Stimulated activated CD4-positive, alpha-beta T cell treated with anti-CD3 and anti-CD28 coated beads, Interleukin-2, amount 100 ng/mL, for 24 hours (primary cell): ENCODE measurements around the gene PPM1H.
"Not testable (repeated sequence)": the region's sequence is repeated elsewhere in the genome, so short reads cannot be mapped to it uniquely, and the experiment has no call there.

Experiments used
- DNase-seq, 2 donors: peaks; one replicate each; pipeline ENCODE4 v3.0.0-alpha.2; 2020

The PPM1H gene

GRCh38 chr12:62942316-62942715, 7.4 kb upstream of the PPM1H start:
- not testable (repeated sequence) for DNase-seq

DNA sequence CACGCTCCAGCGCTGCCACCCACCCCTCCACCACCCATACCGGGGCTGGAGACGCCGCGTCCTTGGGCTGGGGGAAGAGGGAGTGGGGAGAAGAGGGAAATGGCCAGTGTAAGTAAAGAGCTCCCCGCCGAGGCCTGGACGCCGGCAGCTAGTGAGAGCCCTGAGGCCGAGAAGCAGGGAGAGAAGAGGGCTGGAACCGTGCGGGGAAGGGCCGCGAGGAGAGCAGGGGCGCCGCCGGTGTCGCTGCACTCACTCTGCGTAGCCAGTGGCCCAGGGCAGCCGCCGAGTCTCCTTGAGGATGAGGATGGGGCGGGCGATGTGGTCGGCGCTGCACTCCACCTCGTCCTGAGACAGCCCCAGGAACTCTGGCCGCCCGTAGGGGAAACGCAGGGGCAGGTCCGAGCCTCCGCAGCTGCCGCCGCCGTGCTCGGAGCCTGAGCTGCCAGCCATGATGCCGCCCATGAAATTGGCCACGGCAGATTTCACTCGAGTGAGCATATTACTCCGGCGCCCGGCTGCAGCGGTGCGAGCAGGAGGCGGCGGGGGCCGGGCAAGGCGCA, 631 bp downstream of the PPM1H start:
- peak in 1 of 2 donors; percentile 36 for DNase-seq

DNA sequence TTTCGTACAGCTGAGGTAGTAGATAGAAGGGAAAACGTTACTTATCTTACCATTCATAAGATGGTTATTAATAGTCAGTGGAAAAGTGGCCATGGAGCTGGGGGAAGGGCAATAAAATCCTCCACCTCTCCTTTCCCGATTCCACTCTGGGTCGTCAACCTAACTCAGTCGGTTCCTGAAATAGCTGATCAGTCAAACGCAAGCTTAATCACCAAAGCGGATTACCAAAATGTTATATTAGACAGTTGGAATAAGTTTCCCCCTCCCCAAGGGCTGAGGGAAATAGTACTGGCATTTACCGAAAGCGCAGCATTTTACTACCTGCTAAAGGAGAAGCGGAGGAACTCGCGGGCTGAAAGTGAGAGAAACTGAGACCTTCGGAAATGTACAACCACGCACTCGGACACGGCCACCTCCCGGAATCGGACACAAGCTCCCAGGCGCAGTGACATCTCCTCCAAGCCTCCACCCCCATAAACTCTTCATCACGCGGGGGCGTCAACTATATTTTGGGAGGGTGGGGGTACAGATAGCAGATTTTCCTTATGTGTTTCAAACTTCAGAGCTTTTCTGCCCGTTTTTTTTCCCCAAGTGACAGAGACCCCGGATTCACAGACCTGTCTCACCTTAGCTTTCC, 1.2 kb downstream of the PPM1H start:
- DNase-seq = peak in 1 of 2 donors; percentile 1

DNA sequence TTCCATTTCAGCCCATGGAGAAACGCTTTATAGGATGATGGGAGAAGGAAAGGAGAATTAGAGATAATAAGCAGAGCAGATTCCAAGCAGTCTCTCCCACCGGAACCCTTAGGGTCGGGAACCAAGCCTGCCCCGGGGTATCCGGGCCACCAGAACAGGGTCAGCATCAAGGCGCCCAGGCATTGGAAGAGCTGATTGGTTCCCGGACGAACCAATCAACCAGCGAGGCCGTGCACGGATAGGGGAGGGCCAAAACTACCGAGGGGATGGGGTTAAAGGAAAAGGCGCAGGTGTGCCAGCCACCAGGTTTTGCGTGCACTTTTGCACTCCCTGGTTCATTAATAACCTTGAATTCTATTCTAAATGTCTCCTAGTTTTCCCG, 1.7 kb downstream of the PPM1H start:
- no peak for DNase-seq

DNA sequence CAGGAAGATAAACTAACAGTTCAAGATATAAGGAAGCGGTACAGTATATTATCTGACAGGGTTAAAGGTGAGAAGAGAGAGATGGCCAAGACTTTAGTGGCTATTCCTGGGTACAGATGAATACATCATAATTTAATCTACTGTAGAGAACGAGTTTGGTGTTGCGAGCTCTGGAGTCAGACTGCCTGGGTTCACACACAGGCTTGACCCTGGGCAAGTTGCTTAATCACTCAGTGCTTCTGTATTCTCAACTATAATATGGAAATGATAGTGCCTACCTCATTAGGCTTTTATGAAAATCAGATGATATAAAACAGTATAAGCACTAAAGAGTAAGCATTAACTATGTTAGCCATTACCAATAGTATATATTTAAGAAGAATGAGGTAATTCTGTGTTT, 3.5 kb downstream of the PPM1H start:
- no peak for DNase-seq

- no peak for DNase-seq
These were observed 4.2 kb downstream of the PPM1H start for GRCh38 chr12:62930546-62931425.

DNA sequence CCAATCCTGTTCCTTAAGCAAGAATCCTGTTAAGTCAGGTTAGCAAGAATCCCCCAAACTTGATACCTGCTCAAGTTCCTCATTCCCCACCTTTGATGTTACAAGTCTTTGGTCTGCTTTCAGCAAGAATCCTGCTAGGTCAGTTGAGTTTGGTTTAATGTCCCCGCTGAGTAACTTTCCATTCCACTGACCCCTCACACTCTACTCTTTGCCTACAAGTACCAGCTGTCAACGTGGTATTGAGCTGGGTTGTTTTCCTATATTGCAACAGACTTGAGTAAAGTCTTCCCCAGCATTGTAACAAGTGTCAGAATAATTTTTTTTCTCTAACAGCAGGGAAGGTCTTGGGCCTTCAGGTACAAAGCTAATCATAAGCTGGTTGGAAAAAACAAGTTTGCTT, 6.3 kb downstream of the PPM1H start:
- DNase-seq = no peak

DNA sequence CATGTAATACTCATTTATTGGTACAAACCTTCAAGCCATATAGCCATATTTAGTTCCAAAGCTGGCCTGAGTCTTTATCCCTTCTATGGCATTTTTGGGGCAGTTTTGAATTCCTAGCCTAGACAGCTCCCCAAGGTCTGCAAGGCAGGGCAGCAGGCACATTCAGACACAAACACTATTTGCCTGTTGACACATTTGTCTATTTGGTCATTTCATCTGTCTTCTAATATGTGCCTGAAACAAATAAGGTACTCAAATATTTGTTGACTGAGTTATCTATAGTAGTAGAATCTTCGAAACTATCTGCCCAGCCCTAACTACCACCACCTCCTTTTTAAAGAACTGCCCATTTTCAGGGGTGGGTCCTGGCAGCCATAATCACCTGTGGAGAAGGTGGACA, 9.3 kb downstream of the PPM1H start:
- DNase-seq = no peak

DNA sequence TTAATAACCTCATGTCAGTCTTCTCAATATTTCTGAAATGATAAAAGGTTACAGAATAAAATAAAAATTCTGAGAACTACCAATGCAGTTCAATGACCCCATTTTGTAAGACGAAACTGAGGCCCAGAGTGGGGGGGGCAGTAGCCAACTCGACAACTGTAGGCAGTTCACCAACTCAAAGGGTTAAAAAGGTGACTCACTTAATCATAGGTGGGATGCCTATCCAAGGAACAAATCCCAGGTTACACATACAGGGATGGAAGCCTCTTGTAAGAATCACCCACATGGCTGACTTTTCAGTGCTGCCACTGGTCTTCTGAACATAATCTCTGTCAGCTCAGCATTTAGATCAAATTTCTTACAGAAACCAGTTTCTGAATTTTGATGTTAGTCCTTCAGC, 10.9 kb downstream of the PPM1H start:
- no peak for DNase-seq

- no peak for DNase-seq
These were observed 12.4 kb downstream of the PPM1H start for GRCh38 chr12:62922539-62922938.

- DNase-seq = no peak
These were observed 15.1 kb downstream of the PPM1H start for GRCh38 chr12:62919838-62920237.

DNA sequence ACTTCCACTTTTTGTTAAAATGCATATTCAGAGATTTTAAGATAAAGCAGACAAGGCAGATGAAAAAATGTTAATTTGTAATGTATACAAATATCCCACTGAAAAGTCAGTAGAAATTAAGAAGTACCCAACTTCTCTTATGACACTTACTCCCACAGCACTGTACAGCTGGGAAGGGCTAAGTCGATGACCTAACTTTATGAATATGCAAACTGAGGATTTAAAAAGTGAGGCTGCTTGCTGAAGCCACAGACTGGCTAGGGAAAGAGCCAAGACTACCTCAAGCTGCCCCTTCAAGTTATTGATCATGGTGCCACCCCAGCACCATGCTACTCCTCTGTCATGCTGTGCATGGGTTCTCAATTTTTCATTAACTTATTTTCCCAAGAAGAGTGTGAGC, 17.0 kb downstream of the PPM1H start:
- DNase-seq = no peak

DNA sequence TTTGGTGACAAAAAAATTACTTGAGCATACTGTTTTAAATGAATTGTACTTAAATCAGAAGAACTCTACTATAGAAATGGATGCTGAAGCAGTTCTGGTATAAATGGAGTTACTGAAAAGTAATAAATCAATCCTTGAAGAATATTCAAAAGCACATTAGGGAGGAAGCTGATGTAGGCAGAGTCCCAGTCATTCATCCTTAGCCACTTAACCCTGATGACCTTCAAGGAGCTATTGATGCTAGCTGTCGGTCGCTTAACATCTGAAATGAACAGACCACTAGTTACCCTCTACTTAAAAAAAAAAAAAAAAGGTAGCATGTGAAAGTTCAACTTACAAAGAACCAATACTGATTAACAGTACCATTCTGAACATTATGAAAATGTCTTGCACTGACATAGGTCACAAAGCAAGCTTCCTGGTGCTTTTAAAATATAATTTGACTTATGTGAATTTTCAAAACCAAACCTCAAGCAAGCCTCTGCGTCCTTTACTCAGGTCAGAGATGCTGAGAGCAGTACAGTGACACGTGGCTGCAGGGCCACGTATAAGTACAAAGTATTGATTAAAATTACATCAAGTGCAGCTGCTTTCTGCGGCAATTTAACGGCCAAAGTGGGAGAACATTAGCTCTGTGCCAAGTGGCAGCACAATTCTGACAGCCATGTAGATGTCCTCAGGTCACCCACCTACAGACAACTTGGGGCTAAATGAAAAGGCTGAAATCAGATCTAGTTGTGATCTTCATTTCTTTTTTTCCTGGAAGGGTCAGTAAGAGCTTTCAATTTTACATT, 18.1 kb downstream of the PPM1H start:
- DNase-seq = no peak

DNA sequence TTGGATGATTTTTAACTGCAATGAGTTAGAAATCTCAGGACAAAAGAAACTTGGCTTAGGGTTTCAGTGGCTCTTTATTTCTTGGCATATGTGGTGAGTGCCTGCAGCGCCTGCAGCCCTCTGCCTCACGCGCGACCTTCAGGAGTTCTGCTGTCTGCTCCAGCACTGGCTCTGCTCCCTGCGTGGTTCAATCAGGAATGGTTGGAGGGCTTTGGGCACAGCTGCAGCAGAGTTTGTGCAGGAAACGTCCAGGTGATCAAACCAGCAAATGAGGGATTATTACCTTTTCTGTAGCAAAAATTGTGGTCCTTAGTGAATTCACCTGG, 19.8 kb downstream of the PPM1H start:
- DNase-seq = no peak

DNA sequence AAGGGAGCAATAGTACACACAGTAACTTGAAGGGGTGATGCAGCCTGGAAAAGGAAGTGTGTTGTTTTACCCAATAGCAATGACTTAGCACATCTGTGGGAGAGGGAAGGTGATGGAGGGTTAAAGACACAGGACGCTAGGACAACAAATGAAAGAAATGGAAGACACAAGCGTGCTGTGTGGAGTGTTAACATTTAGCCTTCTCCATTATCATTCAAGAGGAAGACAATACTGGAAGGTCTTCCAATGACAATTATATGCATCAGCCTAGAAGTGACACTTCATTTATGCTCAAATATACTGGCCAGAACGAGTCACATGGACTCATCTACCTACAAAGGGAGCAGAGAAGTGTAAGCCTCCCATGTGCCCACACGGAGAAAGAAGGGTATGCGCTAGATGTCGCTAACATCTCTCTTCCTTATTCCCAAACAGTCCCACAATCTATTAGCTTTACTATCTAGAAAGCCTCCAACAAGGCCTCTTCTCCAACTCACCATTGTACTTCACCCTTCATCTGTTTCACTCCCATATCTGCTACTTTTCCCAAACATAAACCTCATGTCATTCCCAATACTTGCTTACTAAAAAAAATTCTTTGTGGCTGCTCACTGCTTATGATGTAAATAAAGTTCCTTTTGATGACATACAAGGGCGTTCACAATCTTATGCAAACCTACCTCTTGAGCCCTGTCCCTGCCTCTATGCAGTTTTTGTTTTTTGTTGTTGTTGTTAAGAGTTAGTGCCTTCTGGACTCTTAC, 20.3 kb downstream of the PPM1H start:
- no peak for DNase-seq

- no peak for DNase-seq
These were observed 21.6 kb downstream of the PPM1H start for GRCh38 chr12:62913380-62913779.

- DNase-seq = no peak
These were observed 22.3 kb downstream of the PPM1H start for GRCh38 chr12:62912644-62913043.

GRCh38 chr12:62911286-62911685, 23.7 kb downstream of the PPM1H start:
- DNase-seq = no peak

DNA sequence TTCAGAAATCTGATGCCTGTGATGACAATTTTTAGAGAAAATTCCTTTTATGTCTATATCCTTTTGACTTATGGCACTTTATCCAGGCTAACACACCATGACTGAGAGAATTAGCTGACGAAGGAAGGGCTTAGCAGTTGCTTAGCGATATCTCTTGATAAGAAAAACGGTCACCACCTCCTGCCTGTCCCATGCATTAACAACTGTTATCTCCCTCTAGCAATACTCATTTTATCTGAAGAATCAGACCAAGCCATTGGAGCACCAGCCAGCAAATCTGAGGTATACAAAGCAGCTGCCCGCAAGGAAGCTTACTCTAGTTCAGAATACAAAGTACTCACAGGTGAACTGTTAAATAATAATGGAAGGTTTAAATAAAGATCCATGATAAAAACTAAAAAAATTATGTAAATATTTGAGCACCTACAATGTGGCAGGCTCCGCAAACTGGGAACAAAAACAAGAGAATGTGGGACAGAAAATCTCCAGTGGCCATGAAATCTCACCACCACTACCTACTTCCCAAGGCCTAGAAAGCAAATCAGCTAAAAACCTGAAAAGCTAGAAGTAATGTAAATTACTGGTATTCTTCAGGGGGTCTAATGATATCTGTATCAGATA, 24.3 kb downstream of the PPM1H start:
- DNase-seq = no peak

- DNase-seq = no peak
These were observed 25.6 kb downstream of the PPM1H start for GRCh38 chr12:62909340-62909739.

- no peak for DNase-seq
These were observed 26.3 kb downstream of the PPM1H start for GRCh38 chr12:62908674-62909073.

GRCh38 chr12:62907561-62907960, 27.4 kb downstream of the PPM1H start:
- no peak for DNase-seq
